Skeletal muscle tissue (tissue), 4 donors: Measurements from ENCODE around the gene NKAIN2. TPM values are rescaled to one million over a fixed set of nuclear protein-coding genes. Genes with fewer than 3 reads are reported as not detected.
A peak's percentile ranks its signal among the peaks of the same experiment; 100 is the strongest.

Experiments used
- H3K27ac ChIP-seq: one replicate; pipeline ENCODE4 v1.7.0; 2013; ENCODE audit warnings: mild to moderate bottlenecking, low read depth, low read length, inconsistent platforms
- H3K27me3 ChIP-seq, 3 donors: one replicate each; pipeline ENCODE4 v1.7.0; 2013; ENCODE audit warnings: low read length in 3 of 3; ENCODE audit not compliant: control insufficient read depth in 3 of 3, insufficient read depth in 3 of 3
- H3K36me3 ChIP-seq, 3 donors: one replicate each; pipeline ENCODE4 v1.7.0; 2013; ENCODE audit warnings: low read length in 3 of 3; ENCODE audit not compliant: control insufficient read depth in 3 of 3, insufficient read depth in 3 of 3
- H3K4me1 ChIP-seq, 3 donors: one replicate each; pipeline ENCODE4 v1.7.0; 2013; ENCODE audit warnings: low read length in 3 of 3, mild to moderate bottlenecking in 3 of 3; ENCODE audit not compliant: control insufficient read depth in 3 of 3, insufficient read depth in 3 of 3
- H3K4me3 ChIP-seq, 3 donors: one replicate each; pipeline ENCODE4 v1.7.0; 2013; ENCODE audit warnings: low read length in 3 of 3
- H3K9ac ChIP-seq, 3 donors: one replicate each; pipeline ENCODE4 v1.7.0; 2013; ENCODE audit warnings: low read length in 3 of 3, mild to moderate bottlenecking in 3 of 3, moderate library complexity in 2 of 3, low read depth in 1 of 3
- H3K9me3 ChIP-seq, 3 donors: one replicate each; pipeline ENCODE4 v1.7.0; 2013; ENCODE audit warnings: low read length in 3 of 3; ENCODE audit not compliant: control insufficient read depth in 3 of 3
- total RNA-seq: library from RNA; depleted of rRNA; stranded (reverse); fragments of >200 nt; gene quantifications from one replicate; pipeline ENCODE4 v1.2.3, GENCODE V29; 2014
- donor health status: Osteomylitis.

The NKAIN2 gene
- 3.1 TPM for total RNA-seq

GRCh38 chr6:123803504-123804013, at the start of gene NKAIN2:
Gene NKAIN2 (plus strand): TSS chr6:123803865.
- H3K4me3 ChIP-seq = peak within 1 kb of the TSS; percentile 79 to 87 (median 79)
- no peak within 1 kb of the TSS for H3K27ac ChIP-seq
- no peaks in the 10 kb centered on the region for H3K9me3 ChIP-seq
- H3K4me1 ChIP-seq = peaks cover 5 to 9% (median 5%) of the 10 kb centered on the region in 3 donors
- H3K27me3 ChIP-seq = peaks cover 0 to 8% (median 0%) of the 10 kb centered on the region in 3 donors
- H3K36me3 ChIP-seq = no peaks in the 10 kb centered on the region
- H3K9ac ChIP-seq = peak within 1 kb of the TSS; percentile 68 to 79 (median 69)

- Histone ChIP-seq H3K4me3 (no peak overlapping the region), H3K9ac (no peak overlapping the region), H3K4me1 (no peaks in the 10 kb centered on the region), H3K27me3 (no peaks in the 10 kb centered on the region), H3K36me3 (no peaks in the 10 kb centered on the region), H3K9me3 (no peaks in the 10 kb centered on the region), H3K27ac (no peak overlapping the region)
These were observed 44.2 kb upstream of the NKAIN2 start for GRCh38 chr6:123759472-123759871.

- no peaks in the 10 kb centered on the region for H3K4me1 ChIP-seq
- H3K36me3 ChIP-seq = no peaks in the 10 kb centered on the region
- no peaks in the 10 kb centered on the region for H3K27me3 ChIP-seq
- no peak overlapping the region for H3K27ac ChIP-seq
- no peak overlapping the region for H3K4me3 ChIP-seq
- H3K9me3 ChIP-seq = no peaks in the 10 kb centered on the region
- no peak overlapping the region for H3K9ac ChIP-seq
These were observed 39.8 kb upstream of the NKAIN2 start for GRCh38 chr6:123763904-123764303.

GRCh38 chr6:123764722-123765121, 38.9 kb upstream of the NKAIN2 start:
- H3K9ac ChIP-seq = no peak overlapping the region
- no peaks in the 10 kb centered on the region for H3K9me3 ChIP-seq
- no peaks in the 10 kb centered on the region for H3K4me1 ChIP-seq
- H3K4me3 ChIP-seq = no peak overlapping the region
- no peaks in the 10 kb centered on the region for H3K36me3 ChIP-seq
- no peak overlapping the region for H3K27ac ChIP-seq
- H3K27me3 ChIP-seq = no peaks in the 10 kb centered on the region

- H3K9ac ChIP-seq = no peak overlapping the region
- H3K4me1 ChIP-seq = no peaks in the 10 kb centered on the region
- no peak overlapping the region for H3K4me3 ChIP-seq
- H3K27me3 ChIP-seq = no peaks in the 10 kb centered on the region
- H3K27ac ChIP-seq = no peak overlapping the region
- H3K36me3 ChIP-seq = no peaks in the 10 kb centered on the region
- no peaks in the 10 kb centered on the region for H3K9me3 ChIP-seq
These were observed 34.7 kb upstream of the NKAIN2 start for GRCh38 chr6:123768921-123769320.

GRCh38 chr6:123769431-123769830, 34.2 kb upstream of the NKAIN2 start:
- H3K9ac ChIP-seq = no peak overlapping the region
- no peaks in the 10 kb centered on the region for H3K36me3 ChIP-seq
- no peaks in the 10 kb centered on the region for H3K27me3 ChIP-seq
- H3K9me3 ChIP-seq = no peaks in the 10 kb centered on the region
- no peak overlapping the region for H3K27ac ChIP-seq
- H3K4me3 ChIP-seq = no peak overlapping the region
- no peaks in the 10 kb centered on the region for H3K4me1 ChIP-seq

- Histone ChIP-seq H3K27ac (no peak overlapping the region), H3K4me3 (no peak overlapping the region), H3K4me1 (no peaks in the 10 kb centered on the region), H3K27me3 (no peaks in the 10 kb centered on the region), H3K9ac (no peak overlapping the region), H3K36me3 (no peaks in the 10 kb centered on the region), H3K9me3 (no peaks in the 10 kb centered on the region)
These were observed 33.3 kb upstream of the NKAIN2 start for GRCh38 chr6:123770247-123770949.

- Histone ChIP-seq H3K36me3 (no peaks in the 10 kb centered on the region), H3K9me3 (no peaks in the 10 kb centered on the region), H3K4me1 (no peaks in the 10 kb centered on the region), H3K27me3 (no peaks in the 10 kb centered on the region), H3K27ac (no peak overlapping the region), H3K9ac (no peak overlapping the region), H3K4me3 (no peak overlapping the region)
These were observed 32.5 kb upstream of the NKAIN2 start for GRCh38 chr6:123771126-123771525.

GRCh38 chr6:123777563-123777962, 26.1 kb upstream of the NKAIN2 start:
- Histone ChIP-seq H3K27ac (no peak overlapping the region), H3K9me3 (no peaks in the 10 kb centered on the region), H3K36me3 (no peaks in the 10 kb centered on the region), H3K9ac (no peak overlapping the region), H3K27me3 (no peaks in the 10 kb centered on the region), H3K4me3 (no peak overlapping the region), H3K4me1 (no peaks in the 10 kb centered on the region)

- no peak overlapping the region for H3K27ac ChIP-seq
- H3K36me3 ChIP-seq = no peaks in the 10 kb centered on the region
- H3K27me3 ChIP-seq = no peaks in the 10 kb centered on the region
- no peaks in the 10 kb centered on the region for H3K9me3 ChIP-seq
- no peaks in the 10 kb centered on the region for H3K4me1 ChIP-seq
- H3K9ac ChIP-seq = no peak overlapping the region
- no peak overlapping the region for H3K4me3 ChIP-seq
These were observed 23.6 kb upstream of the NKAIN2 start for GRCh38 chr6:123780021-123780420.
